Psoas muscle (tissue), 8 donors: Measurements from ENCODE around the gene MXD4. TPM values are rescaled to one million over a fixed set of nuclear protein-coding genes. Genes with fewer than 3 reads are reported as not detected.
"Not testable (repeated sequence)": the region's sequence is repeated elsewhere in the genome, so short reads cannot be mapped to it uniquely, and the experiment has no call there.

Source experiments
- ATAC-seq, 4 donors: fragments of 200-7000 bp; cut with Tn5 transposase; one replicate each; pipeline ENCODE4 v1.9.1; 2020; ENCODE audit warnings: moderate library complexity in 3 of 4, mild to moderate bottlenecking in 2 of 4
- DNase-seq, 2 donors: peaks; one replicate each; pipeline ENCODE4 v3.0.0-alpha.2; 2020
- H3K27ac ChIP-seq: fragments of 200-600 bp; one replicate; pipeline ENCODE4 v1.8.0; 2022
- H3K27me3 ChIP-seq, 3 donors: fragments of 200-600 bp in 1 of 3; one replicate each; pipeline versions ENCODE4 v1.6.1 to v1.8.0; 2013 to 2022; ENCODE audit warnings: low read length in 2 of 3, mild to moderate bottlenecking in 2 of 3, moderate library complexity in 1 of 3; ENCODE audit not compliant: insufficient read depth in 3 of 3
- H3K36me3 ChIP-seq, 2 donors: fragments of 200-600 bp in 1 of 2; one replicate each; pipeline versions ENCODE4 v1.6.1 to v1.8.0; 2013 to 2022; ENCODE audit warnings: low read depth in 1 of 2, mild to moderate bottlenecking in 1 of 2, moderate library complexity in 1 of 2; ENCODE audit not compliant: insufficient read depth in 1 of 2
- H3K4me1 ChIP-seq: fragments of 200-600 bp; one replicate; pipeline ENCODE4 v1.8.0; 2022
- H3K4me3 ChIP-seq: fragments of 200-600 bp; one replicate; pipeline ENCODE4 v1.8.0; 2022; ENCODE audit warnings: mild to moderate bottlenecking
- H3K9me3 ChIP-seq: fragments of 200-600 bp; one replicate; pipeline ENCODE4 v1.8.0; 2022
- WGBS, 3 donors: extraction: QIAGEN DNeasy Blood & Tissue Kit; methylation state at CpG; one replicate each; pipeline versions ENCODE4 v1.1.6 to v1.1.7; 2013; 5-methylcytosine and 5-hydroxymethylcytosine counted together
- intact Hi-C, 2 donors: fragments of 100-400 bp; cut with DNase I; formaldehyde crosslinking; loops; one replicate each; pipeline versions ENCODE4 v1.11.0 to v1.14.2; 2022
- polyA plus RNA-seq, 3 donors: library from polyadenylated mRNA; stranded (reverse); fragments of 200-250 nt; gene quantifications; one replicate each; pipeline ENCODE4 v1.2.3, GENCODE V29; 2013
- total RNA-seq, 4 donors: library from RNA; stranded (reverse); fragmentation: NEBNext Ultra II Directional in 2 of 4; extraction: Animal tissue kit (Norgen Biotek cat#: 25700) in 2 of 4; gene quantifications; one replicate each; pipeline versions ENCODE4 v1.2.1 to v1.2.4, GENCODE V29; 2021 to 2023
- TF ChIP-seq, protein P1 (sequence below): fragments of 200-600 bp; IDR thresholded peaks from one replicate; pipeline ENCODE4 v1.8.0; 2022; ENCODE audit warnings: antibody characterized with exemption
- donor health status: healthy with polysubstance abuse.
- donor health status: DM: no; HTN: no; CAD: no; lungs with moderate emphysema.
- donor health status: Bipolar disorder and iron deficiency.
- donor health status: healthy.
- donor health status: DM: yes; HTN: yes; CAD: no.
- donor health status: DM: no; HTN: no; CAD: no.
- donor health status: DM: no; HTN: no; CAD: no.
- donor health status: DM: yes; HTN: yes; CAD: no.

MXD4 gene
- total and polyA plus RNA-seq, 7 donors = 15.4 to 36.7 (median 29.9) TPM

GRCh38 chr4:2231082-2231481 lies 30.8 kb downstream of the MXD4 start:
- H3K9me3 ChIP-seq = no peaks in the 10 kb centered on the region
- no peak overlapping the region for H3K4me3 ChIP-seq
- TF ChIP-seq, protein P1, sequence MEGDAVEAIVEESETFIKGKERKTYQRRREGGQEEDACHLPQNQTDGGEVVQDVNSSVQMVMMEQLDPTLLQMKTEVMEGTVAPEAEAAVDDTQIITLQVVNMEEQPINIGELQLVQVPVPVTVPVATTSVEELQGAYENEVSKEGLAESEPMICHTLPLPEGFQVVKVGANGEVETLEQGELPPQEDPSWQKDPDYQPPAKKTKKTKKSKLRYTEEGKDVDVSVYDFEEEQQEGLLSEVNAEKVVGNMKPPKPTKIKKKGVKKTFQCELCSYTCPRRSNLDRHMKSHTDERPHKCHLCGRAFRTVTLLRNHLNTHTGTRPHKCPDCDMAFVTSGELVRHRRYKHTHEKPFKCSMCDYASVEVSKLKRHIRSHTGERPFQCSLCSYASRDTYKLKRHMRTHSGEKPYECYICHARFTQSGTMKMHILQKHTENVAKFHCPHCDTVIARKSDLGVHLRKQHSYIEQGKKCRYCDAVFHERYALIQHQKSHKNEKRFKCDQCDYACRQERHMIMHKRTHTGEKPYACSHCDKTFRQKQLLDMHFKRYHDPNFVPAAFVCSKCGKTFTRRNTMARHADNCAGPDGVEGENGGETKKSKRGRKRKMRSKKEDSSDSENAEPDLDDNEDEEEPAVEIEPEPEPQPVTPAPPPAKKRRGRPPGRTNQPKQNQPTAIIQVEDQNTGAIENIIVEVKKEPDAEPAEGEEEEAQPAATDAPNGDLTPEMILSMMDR = no peak
- H3K4me1 ChIP-seq = no peaks in the 10 kb centered on the region
- intact Hi-C loops = no loop called here
- H3K27ac ChIP-seq = no peak overlapping the region
- WGBS, 3 donors = 98 to 99% (median 98%) methylated on average over 6 of the region's 6 CpGs
- H3K27me3 ChIP-seq = no peaks in the 10 kb centered on the region
- ATAC-seq = no peak
- no peak for DNase-seq
- H3K36me3 ChIP-seq = peaks cover 0 to 44% of the 10 kb centered on the region in 2 donors

- ATAC-seq = no peak
- intact Hi-C loops = no loop called here
- Histone ChIP-seq H3K9me3 (no peaks in the 10 kb centered on the region), H3K4me1 (no peaks in the 10 kb centered on the region), H3K4me3 (no peak overlapping the region), H3K27me3 (no peaks in the 10 kb centered on the region), H3K27ac (no peak overlapping the region), H3K36me3 (peaks cover 0 to 30% of the 10 kb centered on the region in 2 donors)
- WGBS, 3 donors = 70 to 81% (median 78%) methylated on average over 2 of the region's 2 CpGs
- DNase-seq = no peak
- TF ChIP-seq, protein P1 = no peak
Measured at GRCh38 chr4:2226261-2226660, 35.6 kb downstream of the MXD4 start.

GRCh38 chr4:2222838-2223237 lies 39.1 kb downstream of the MXD4 start:
- Histone ChIP-seq H3K27ac (no peak overlapping the region), H3K36me3 (peaks cover 0 to 21% of the 10 kb centered on the region in 2 donors), H3K9me3 (no peaks in the 10 kb centered on the region), H3K27me3 (no peaks in the 10 kb centered on the region), H3K4me1 (no peaks in the 10 kb centered on the region), H3K4me3 (no peak overlapping the region)
- intact Hi-C loops = no loop called here
- 49 to 71% (median 54%) methylated on average over 2 of the region's 2 CpGs for whole genome bisulfite sequencing, 3 donors
- DNase-seq (no peak), ATAC-seq (no peak)
- TF ChIP-seq, protein P1 = no peak

DNA sequence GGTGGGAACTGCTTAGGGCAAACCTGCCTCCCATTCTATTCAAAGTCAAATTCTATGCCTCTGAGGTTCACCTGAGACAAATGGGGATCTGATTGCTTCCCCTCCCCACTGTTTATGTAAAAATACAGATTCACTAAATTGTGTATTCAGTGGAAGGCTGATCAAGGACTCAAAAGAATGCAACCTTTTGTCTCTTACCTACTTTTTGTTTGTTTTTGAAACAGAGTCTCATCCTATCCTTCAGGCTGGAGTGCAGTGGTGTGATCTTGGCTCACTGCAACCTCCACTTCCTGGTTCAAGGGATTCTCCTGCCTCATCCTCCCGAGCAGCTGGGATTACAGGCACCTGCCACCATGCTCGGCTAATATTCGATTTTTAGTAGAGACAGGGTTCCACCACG lies 40.5 kb downstream of the MXD4 start:
- not testable (repeated sequence) for H3K27me3 ChIP-seq, H3K4me1 ChIP-seq, DNase-seq, H3K4me3 ChIP-seq, H3K27ac ChIP-seq, H3K9me3 ChIP-seq, ATAC-seq
- 48 to 59% (median 58%) methylated on average over 4 of the region's 4 CpGs for WGBS, 3 donors
- peaks cover 0 to 21% of the 10 kb centered on the region in 2 donors for H3K36me3 ChIP-seq
- intact Hi-C loops = loop anchor here in 1 of 2 donors (2.0 kb wide), 3 partner anchors 213 to 241 kb away; no protein-coding TSS in a partner anchor

DNA sequence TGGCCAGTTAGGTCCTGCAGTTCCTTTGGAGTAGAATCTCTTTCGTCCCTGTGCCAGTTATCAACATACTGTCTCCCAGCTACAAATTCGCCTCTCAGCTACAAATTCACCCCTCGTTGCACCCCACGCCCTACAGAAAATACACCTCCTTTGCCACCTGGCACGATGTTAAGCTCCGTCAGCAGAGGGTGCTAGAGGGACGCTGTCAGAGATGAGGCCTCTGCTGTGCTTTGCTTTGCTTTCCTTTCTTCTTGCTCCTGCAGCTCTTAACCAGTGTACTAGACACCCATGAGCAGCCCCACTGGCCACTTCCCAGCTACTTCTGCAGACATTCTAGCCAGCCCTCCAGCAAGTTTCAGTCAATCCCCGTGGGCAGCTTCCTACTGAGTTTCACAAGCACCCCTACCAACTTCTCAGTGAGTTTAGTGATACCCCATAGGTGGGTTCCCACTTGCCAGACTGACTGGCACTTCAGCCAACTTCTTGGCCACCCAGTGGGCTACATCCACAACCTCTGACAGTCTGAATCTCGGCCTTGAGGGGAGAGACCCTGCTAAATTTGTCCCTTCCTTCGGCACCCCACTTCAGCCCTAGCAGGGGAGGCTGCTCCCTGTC lies 41.8 kb downstream of the MXD4 start:
- TF ChIP-seq, protein P1 = peak; percentile 83
- no peaks in the 10 kb centered on the region for H3K9me3 ChIP-seq
- no peaks in the 10 kb centered on the region for H3K4me1 ChIP-seq
- no peak overlapping the region for H3K4me3 ChIP-seq
- no peak overlapping the region for H3K27ac ChIP-seq
- DNase-seq (peak; percentile 53 to 83), ATAC-seq (peak; percentile 85 to 98 (median 91))
- intact Hi-C loops = loop anchor here in 1 of 2 donors (2.0 kb wide), 3 partner anchors 215 to 243 kb away; no protein-coding TSS in a partner anchor
- no peaks in the 10 kb centered on the region for H3K27me3 ChIP-seq
- WGBS, 3 donors = 15 to 16% (median 16%) methylated on average over 10 of the region's 10 CpGs
- H3K36me3 ChIP-seq = peaks cover 0 to 18% of the 10 kb centered on the region in 2 donors
